Measurements from ENCODE around the gene CFAP90. TPM values are rescaled to one million over a fixed set of nuclear protein-coding genes. Genes with fewer than 3 reads are reported as not detected.
A peak's percentile ranks its signal among the peaks of the same experiment; 100 is the strongest.

The CFAP90 gene
- total and polyA plus RNA-seq, 2 donors (not counting 3 experiments of a cell fraction or from before 2014, with no cell fraction given) = 0.07 TPM; not detected in 1

- Histone ChIP-seq H3K79me2 (ENCODE audit: control insufficient read depth, insufficient read depth, low read length) (peaks cover 69% of the 10 kb centered on the region), H3K27ac (ENCODE audit: insufficient read depth, low read depth, low read length) (peak within 1 kb of the TSS; percentile 44), H3K9me3 (replicated peaks; ENCODE audit: control insufficient read depth, insufficient read depth, low read length) (no peaks in the 10 kb centered on the region), H3K27me3 (ENCODE audit: control insufficient read depth in 2 of 2, insufficient read depth in 2 of 2, low read length in 2 of 2) (no peaks in the 10 kb centered on the region), H3K4me2 (ENCODE audit: insufficient read depth, low read length) (peak within 1 kb of the TSS; percentile 96), H3K36me3 (ENCODE audit: control insufficient read depth in 2 of 2, extremely low read depth in 1 of 2, insufficient read depth in 2 of 2, low read length in 2 of 2) (no peaks in the 10 kb centered on the region), H3K4me1 (ENCODE audit: control insufficient read depth, extremely low read depth, insufficient read depth, low read length) (peaks cover 18% of the 10 kb centered on the region), H2AFZ (ENCODE audit: low read depth, low read length) (peak within 1 kb of the TSS; percentile 77), H3K4me3 (replicated peaks in 1 of 3; ENCODE audit: insufficient read depth in 1 of 3, low read depth in 1 of 3, low read length in 3 of 3) (peak within 1 kb of the TSS; percentile 83 to 100 (median 93)), H3K9ac (replicated peaks; ENCODE audit: extremely low read depth, insufficient read depth, low read length) (peak within 1 kb of the TSS; percentile 75), H4K20me1 (replicated peaks; ENCODE audit: control insufficient read depth, extremely low read depth, insufficient read depth, low read length) (no peaks in the 10 kb centered on the region), H3K9me1 (replicated peaks; ENCODE audit: control insufficient read depth, extremely low read depth, insufficient read depth, low read length) (no peaks in the 10 kb centered on the region)
- intact Hi-C loops (cut with micrococcal nuclease) = no loop called here
- ChIA-PET POLR2A (interaction anchor here (1.7 kb wide), 1 partner anchor 18 kb away, joined by 3 read pairs; no protein-coding TSS in a partner anchor), CTCF (interaction anchor here (0.6 to 1.9 kb wide), 4 partner anchors 11 to 28 kb away, joined by 3 to 13 read pairs (median 6); no protein-coding TSS in a partner anchor)
- DNase-seq (ENCODE audit: low read depth, low spot score) (peak; percentile 94), FAIRE-seq (peak; percentile 84)
- peak; percentile 73 for TF ChIP-seq MYC (IDR thresholded peaks at IDR 0.05; ENCODE audit: low read depth, low read length)
- TF ChIP-seq GATA2 (IDR thresholded peaks at IDR 0.05; ENCODE audit: insufficient read depth, insufficient read length, low read depth, low read length) = no peak
- no peak for TF ChIP-seq JUN (IDR thresholded peaks at IDR 0.05; ENCODE audit: borderline replicate concordance, insufficient read depth, insufficient read length, low read depth)
- TF ChIP-seq POLR2AphosphoS5 (IDR thresholded peaks at IDR 0.05; ENCODE audit: insufficient read depth, low read depth, low read length) = peak; percentile 78
- TF ChIP-seq POLR2A (IDR thresholded peaks at IDR 0.05; ENCODE audit: low read depth, low read length) = peak; percentile 87
- TF ChIP-seq EZH2 (IDR thresholded peaks at IDR 0.05; ENCODE audit: borderline replicate concordance, low read depth, low read length, severe bottlenecking) = no peak
- no peak for TF ChIP-seq CTCF (IDR thresholded peaks at IDR 0.05; ENCODE audit: extremely low read depth in 1 of 2, insufficient read depth in 1 of 2, low read depth in 1 of 2, low read length in 2 of 2)
- no peak for TF ChIP-seq MAX (IDR thresholded peaks at IDR 0.05; ENCODE audit: insufficient read depth, insufficient read length)
- dilution Hi-C loops (cut with MboI; ENCODE audit: extremely low pct_ligation_motif_present, low sequenced_read_pairs) = no loop called here
- BruUV-seq (replicated peaks) = no TSS peak
These were observed 18.0 kb upstream of the CFAP90 start, which contains the start of the genes FASTKD3 and MTRR for GRCh38 chr5:7868773-7869473. TSS of gene FASTKD3 (minus strand) at chr5:7869031. CDS start at chr5:7868083, 948 bp downstream. TSS of gene MTRR (plus strand) at chr5:7869148. CDS start at chr5:7870795, 1,647 bp downstream.

All from endothelial cell of umbilical vein (primary cell).